ENCODE data around the gene RASAL2. TPM values are rescaled to one million over a fixed set of nuclear protein-coding genes. Genes with fewer than 3 reads are reported as not detected.
"Not testable (repeated sequence)": the region's sequence is repeated elsewhere in the genome, so short reads cannot be mapped to it uniquely, and the experiment has no call there.

Gene RASAL2
- total and polyA plus RNA-seq, 2 donors (not counting 1 experiment from before 2014, with no cell fraction given): 11.9 to 21.8 TPM

GRCh38 chr1:178388418-178389145 lies 294.7 kb downstream of the RASAL2 start:
- no peaks in the 10 kb centered on the region for H3K79me2 ChIP-seq (ENCODE audit: control insufficient read depth, insufficient read depth, low read length)
- TF ChIP-seq CTCF (conservative IDR thresholded peaks at IDR 0.05 in 1 of 2, IDR thresholded peaks at IDR 0.05 in 1 of 2; ENCODE audit: low read depth in 1 of 2, low read length in 2 of 2) (no peak), EZH2 (IDR thresholded peaks at IDR 0.05; ENCODE audit: low read length, missing control alignments) (no peak)
- H3K27me3 ChIP-seq (ENCODE audit: control insufficient read depth, insufficient read depth, low read length): no peaks in the 10 kb centered on the region
- H3K4me1 ChIP-seq (ENCODE audit: control insufficient read depth, extremely low read depth, insufficient read depth, low read length): peaks cover 11% of the 10 kb centered on the region
- DNase-seq (ENCODE audit: low read depth in 2 of 2): peak; percentile 33 to 63
- no peaks in the 10 kb centered on the region for H3K9me3 ChIP-seq (ENCODE audit: control insufficient read depth, insufficient read depth, low read depth, low read length)
- peak overlapping the region; percentile 63 for H3K27ac ChIP-seq (ENCODE audit: insufficient read depth, low read length)
- H3K9ac ChIP-seq (ENCODE audit: insufficient read depth, low read length): no peak overlapping the region
- peak overlapping the region; percentile 45 for H2AFZ ChIP-seq (ENCODE audit: low read length)
- H3K4me3 ChIP-seq (replicated peaks in 1 of 4; ENCODE audit: control extremely low read depth in 1 of 4, insufficient read depth in 1 of 4, low read depth in 3 of 4, low read length in 4 of 4): peak overlapping the region; percentile 9 to 35 (median 14)
- no peaks in the 10 kb centered on the region for H4K20me1 ChIP-seq (ENCODE audit: control insufficient read depth, extremely low read depth, insufficient read depth, low read length)
- H3K4me2 ChIP-seq (ENCODE audit: extremely low read depth, insufficient read depth, low read length): peak overlapping the region; percentile 74
- no peaks in the 10 kb centered on the region for H3K36me3 ChIP-seq (ENCODE audit: control insufficient read depth, insufficient read depth, low read length)

GRCh38 chr1:178389441-178389840 lies 295.5 kb downstream of the RASAL2 start:
- Histone ChIP-seq H3K27me3 (ENCODE audit: control insufficient read depth, insufficient read depth, low read length) (no peaks in the 10 kb centered on the region), H3K79me2 (ENCODE audit: control insufficient read depth, insufficient read depth, low read length) (no peaks in the 10 kb centered on the region), H3K36me3 (ENCODE audit: control insufficient read depth, insufficient read depth, low read length) (no peaks in the 10 kb centered on the region), H3K9ac (ENCODE audit: insufficient read depth, low read length) (no peak overlapping the region), H3K4me3 (replicated peaks in 1 of 4; ENCODE audit: control extremely low read depth in 1 of 4, insufficient read depth in 1 of 4, low read depth in 3 of 4, low read length in 4 of 4) (no peak overlapping the region), H3K9me3 (ENCODE audit: control insufficient read depth, insufficient read depth, low read depth, low read length) (no peaks in the 10 kb centered on the region), H3K4me2 (ENCODE audit: extremely low read depth, insufficient read depth, low read length) (peak overlapping the region; percentile 74), H4K20me1 (ENCODE audit: control insufficient read depth, extremely low read depth, insufficient read depth, low read length) (no peaks in the 10 kb centered on the region), H3K4me1 (ENCODE audit: control insufficient read depth, extremely low read depth, insufficient read depth, low read length) (peaks cover 11% of the 10 kb centered on the region), H3K27ac (ENCODE audit: insufficient read depth, low read length) (no peak overlapping the region), H2AFZ (ENCODE audit: low read length) (no peak overlapping the region)
- peak; percentile 35 for DNase-seq (ENCODE audit: low read depth in 2 of 2)
- TF ChIP-seq CTCF (conservative IDR thresholded peaks at IDR 0.05 in 1 of 2, IDR thresholded peaks at IDR 0.05 in 1 of 2; ENCODE audit: low read depth in 1 of 2, low read length in 2 of 2) (no peak), EZH2 (IDR thresholded peaks at IDR 0.05; ENCODE audit: low read length, missing control alignments) (no peak)

- not testable (repeated sequence) for H4K20me1 ChIP-seq (ENCODE audit: control insufficient read depth, extremely low read depth, insufficient read depth, low read length); DNase-seq (ENCODE audit: low read depth in 2 of 2); H3K27ac ChIP-seq (ENCODE audit: insufficient read depth, low read length); H3K4me3 ChIP-seq (replicated peaks in 1 of 4; ENCODE audit: control extremely low read depth in 1 of 4, insufficient read depth in 1 of 4, low read depth in 3 of 4, low read length in 4 of 4); H3K27me3 ChIP-seq (ENCODE audit: control insufficient read depth, insufficient read depth, low read length); H3K4me2 ChIP-seq (ENCODE audit: extremely low read depth, insufficient read depth, low read length); H3K36me3 ChIP-seq (ENCODE audit: control insufficient read depth, insufficient read depth, low read length); H3K9me3 ChIP-seq (ENCODE audit: control insufficient read depth, insufficient read depth, low read depth, low read length); H3K79me2 ChIP-seq (ENCODE audit: control insufficient read depth, insufficient read depth, low read length); H2AFZ ChIP-seq (ENCODE audit: low read length); H3K9ac ChIP-seq (ENCODE audit: insufficient read depth, low read length)
- H3K4me1 ChIP-seq (ENCODE audit: control insufficient read depth, extremely low read depth, insufficient read depth, low read length): peaks cover 11% of the 10 kb centered on the region
These were observed 296.4 kb downstream of the RASAL2 start for GRCh38 chr1:178390280-178390679.
